ENCODE measurements around the gene AMPH. TPM values are rescaled to one million over a fixed set of nuclear protein-coding genes. Genes with fewer than 3 reads are reported as not detected.
A peak's percentile ranks its signal among the peaks of the same experiment; 100 is the strongest.
"Not testable (repeated sequence)": the region's sequence is repeated elsewhere in the genome, so short reads cannot be mapped to it uniquely, and the experiment has no call there.

The AMPH gene
- total and polyA plus RNA-seq, 9 of the 15 experiments (the other 6 are each of a cell fraction or from before 2014, with no cell fraction given) = 0.03 to 0.35 TPM; not detected in 7

DNA sequence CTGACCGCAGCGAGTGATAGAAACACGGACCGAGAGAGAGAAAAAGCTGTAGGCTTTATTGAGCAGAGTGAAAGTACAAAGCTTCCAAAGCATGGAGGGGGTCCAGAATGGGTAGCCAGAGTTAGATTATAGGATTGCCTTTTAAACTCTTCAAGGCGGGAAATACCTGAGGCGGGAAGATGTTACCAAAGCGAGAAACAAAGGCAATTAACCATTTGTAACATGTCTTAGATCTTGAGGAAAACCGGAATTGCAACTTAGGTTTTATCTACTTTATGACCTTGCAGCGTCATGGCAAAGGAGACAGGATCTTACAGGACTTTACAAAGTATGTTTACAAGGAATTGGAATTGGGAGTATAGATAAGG is 295.0 kb downstream of the AMPH start:
- ChIA-PET POLR2A (interaction anchor here (1.0 to 1.1 kb wide), 2 partner anchors 15 to 31 kb away, joined by 3 read pairs; no protein-coding TSS in a partner anchor), CTCF (ENCODE audit: low intra/inter-chr PET ratio) (interaction anchor here (1.0 to 1.6 kb wide), 3 partner anchors 25 to 230 kb away, joined by 3 to 8 read pairs (median 4); no protein-coding TSS in a partner anchor)
- intact Hi-C loops (cut with micrococcal nuclease) (loop anchor here (5.0 kb wide), 1 partner anchor 119 kb away; no protein-coding TSS in a partner anchor), in situ Hi-C loops (cut with MboI) (loop anchor here (5.0 to 10.0 kb wide), 2 partner anchors 114 to 231 kb away; no protein-coding TSS in a partner anchor)
- Histone ChIP-seq H3K4me1 (replicated peaks in 1 of 2; ENCODE audit: control insufficient read depth in 2 of 2, insufficient read depth in 2 of 2, low read length in 2 of 2) (peaks cover 20 to 42% of the 10 kb centered on the region in 2 experiments), H3K4me3 (peak overlapping the region; percentile 19), H3K9ac (ENCODE audit: insufficient read depth in 1 of 2, low read depth in 2 of 2, low read length in 2 of 2) (peak overlapping the region; percentile 65 to 83; a peak in 3 of 4 replicates), H3K27ac (ENCODE audit: extremely low read depth, low read depth, low read length) (peak overlapping the region; percentile 79), H3K4me2 (ENCODE audit: insufficient read depth, low read length) (peak overlapping the region; percentile 77), H3K79me2 (ENCODE audit: control insufficient read depth, insufficient read depth, low read length) (peaks cover 44% of the 10 kb centered on the region), H2AFZ (ENCODE audit: low read depth, low read length) (peak overlapping the region; percentile 95)
- not testable (repeated sequence) for BruUV-seq (replicated peaks); H3K9me3 ChIP-seq (replicated peaks; ENCODE audit: control insufficient read depth, insufficient read depth, low read depth, low read length); H4K20me1 ChIP-seq (replicated peaks; ENCODE audit: control insufficient read depth, insufficient read depth, low read length); ATAC-seq; H3K27me3 ChIP-seq (ENCODE audit: control insufficient read depth in 2 of 2, insufficient read depth in 2 of 2, low read length in 2 of 2); DNase-seq (ENCODE audit: extremely low read depth in 1 of 4, low spot score in 3 of 4); H3K36me3 ChIP-seq (ENCODE audit: control insufficient read depth, insufficient read depth, low read length); FAIRE-seq; H3K9me1 ChIP-seq (ENCODE audit: control insufficient read depth, insufficient read depth, low read length); TF ChIP-seq NR4A1, NR2C2 (CRISPR knock-in tag; IDR thresholded peaks at IDR 0.05)
- WGBS (ENCODE audit: insufficient coverage, low coverage, missing lambda C conversion rate) = 2% methylated on average over 9 of the region's 9 CpGs
- TF ChIP-seq NR4A1 (tag; IDR thresholded peaks at IDR 0.05) = peak; percentile 9; the same call in 1 of the 2 replicates
- TF ChIP-seq, protein P1, sequence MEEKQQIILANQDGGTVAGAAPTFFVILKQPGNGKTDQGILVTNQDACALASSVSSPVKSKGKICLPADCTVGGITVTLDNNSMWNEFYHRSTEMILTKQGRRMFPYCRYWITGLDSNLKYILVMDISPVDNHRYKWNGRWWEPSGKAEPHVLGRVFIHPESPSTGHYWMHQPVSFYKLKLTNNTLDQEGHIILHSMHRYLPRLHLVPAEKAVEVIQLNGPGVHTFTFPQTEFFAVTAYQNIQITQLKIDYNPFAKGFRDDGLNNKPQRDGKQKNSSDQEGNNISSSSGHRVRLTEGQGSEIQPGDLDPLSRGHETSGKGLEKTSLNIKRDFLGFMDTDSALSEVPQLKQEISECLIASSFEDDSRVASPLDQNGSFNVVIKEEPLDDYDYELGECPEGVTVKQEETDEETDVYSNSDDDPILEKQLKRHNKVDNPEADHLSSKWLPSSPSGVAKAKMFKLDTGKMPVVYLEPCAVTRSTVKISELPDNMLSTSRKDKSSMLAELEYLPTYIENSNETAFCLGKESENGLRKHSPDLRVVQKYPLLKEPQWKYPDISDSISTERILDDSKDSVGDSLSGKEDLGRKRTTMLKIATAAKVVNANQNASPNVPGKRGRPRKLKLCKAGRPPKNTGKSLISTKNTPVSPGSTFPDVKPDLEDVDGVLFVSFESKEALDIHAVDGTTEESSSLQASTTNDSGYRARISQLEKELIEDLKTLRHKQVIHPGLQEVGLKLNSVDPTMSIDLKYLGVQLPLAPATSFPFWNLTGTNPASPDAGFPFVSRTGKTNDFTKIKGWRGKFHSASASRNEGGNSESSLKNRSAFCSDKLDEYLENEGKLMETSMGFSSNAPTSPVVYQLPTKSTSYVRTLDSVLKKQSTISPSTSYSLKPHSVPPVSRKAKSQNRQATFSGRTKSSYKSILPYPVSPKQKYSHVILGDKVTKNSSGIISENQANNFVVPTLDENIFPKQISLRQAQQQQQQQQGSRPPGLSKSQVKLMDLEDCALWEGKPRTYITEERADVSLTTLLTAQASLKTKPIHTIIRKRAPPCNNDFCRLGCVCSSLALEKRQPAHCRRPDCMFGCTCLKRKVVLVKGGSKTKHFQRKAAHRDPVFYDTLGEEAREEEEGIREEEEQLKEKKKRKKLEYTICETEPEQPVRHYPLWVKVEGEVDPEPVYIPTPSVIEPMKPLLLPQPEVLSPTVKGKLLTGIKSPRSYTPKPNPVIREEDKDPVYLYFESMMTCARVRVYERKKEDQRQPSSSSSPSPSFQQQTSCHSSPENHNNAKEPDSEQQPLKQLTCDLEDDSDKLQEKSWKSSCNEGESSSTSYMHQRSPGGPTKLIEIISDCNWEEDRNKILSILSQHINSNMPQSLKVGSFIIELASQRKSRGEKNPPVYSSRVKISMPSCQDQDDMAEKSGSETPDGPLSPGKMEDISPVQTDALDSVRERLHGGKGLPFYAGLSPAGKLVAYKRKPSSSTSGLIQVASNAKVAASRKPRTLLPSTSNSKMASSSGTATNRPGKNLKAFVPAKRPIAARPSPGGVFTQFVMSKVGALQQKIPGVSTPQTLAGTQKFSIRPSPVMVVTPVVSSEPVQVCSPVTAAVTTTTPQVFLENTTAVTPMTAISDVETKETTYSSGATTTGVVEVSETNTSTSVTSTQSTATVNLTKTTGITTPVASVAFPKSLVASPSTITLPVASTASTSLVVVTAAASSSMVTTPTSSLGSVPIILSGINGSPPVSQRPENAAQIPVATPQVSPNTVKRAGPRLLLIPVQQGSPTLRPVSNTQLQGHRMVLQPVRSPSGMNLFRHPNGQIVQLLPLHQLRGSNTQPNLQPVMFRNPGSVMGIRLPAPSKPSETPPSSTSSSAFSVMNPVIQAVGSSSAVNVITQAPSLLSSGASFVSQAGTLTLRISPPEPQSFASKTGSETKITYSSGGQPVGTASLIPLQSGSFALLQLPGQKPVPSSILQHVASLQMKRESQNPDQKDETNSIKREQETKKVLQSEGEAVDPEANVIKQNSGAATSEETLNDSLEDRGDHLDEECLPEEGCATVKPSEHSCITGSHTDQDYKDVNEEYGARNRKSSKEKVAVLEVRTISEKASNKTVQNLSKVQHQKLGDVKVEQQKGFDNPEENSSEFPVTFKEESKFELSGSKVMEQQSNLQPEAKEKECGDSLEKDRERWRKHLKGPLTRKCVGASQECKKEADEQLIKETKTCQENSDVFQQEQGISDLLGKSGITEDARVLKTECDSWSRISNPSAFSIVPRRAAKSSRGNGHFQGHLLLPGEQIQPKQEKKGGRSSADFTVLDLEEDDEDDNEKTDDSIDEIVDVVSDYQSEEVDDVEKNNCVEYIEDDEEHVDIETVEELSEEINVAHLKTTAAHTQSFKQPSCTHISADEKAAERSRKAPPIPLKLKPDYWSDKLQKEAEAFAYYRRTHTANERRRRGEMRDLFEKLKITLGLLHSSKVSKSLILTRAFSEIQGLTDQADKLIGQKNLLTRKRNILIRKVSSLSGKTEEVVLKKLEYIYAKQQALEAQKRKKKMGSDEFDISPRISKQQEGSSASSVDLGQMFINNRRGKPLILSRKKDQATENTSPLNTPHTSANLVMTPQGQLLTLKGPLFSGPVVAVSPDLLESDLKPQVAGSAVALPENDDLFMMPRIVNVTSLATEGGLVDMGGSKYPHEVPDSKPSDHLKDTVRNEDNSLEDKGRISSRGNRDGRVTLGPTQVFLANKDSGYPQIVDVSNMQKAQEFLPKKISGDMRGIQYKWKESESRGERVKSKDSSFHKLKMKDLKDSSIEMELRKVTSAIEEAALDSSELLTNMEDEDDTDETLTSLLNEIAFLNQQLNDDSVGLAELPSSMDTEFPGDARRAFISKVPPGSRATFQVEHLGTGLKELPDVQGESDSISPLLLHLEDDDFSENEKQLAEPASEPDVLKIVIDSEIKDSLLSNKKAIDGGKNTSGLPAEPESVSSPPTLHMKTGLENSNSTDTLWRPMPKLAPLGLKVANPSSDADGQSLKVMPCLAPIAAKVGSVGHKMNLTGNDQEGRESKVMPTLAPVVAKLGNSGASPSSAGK (IDR thresholded peaks at IDR 0.05) = peak; percentile 23; the same call in 1 of the 2 replicates
- peak; percentile 62; the same call in 1 of the 2 replicates for TF ChIP-seq NR2C2 (tag; IDR thresholded peaks at IDR 0.05)
- TF ChIP-seq NFRKB (IDR thresholded peaks at IDR 0.05; ENCODE audit: low read depth) = peak; percentile 22; the same call in 1 of the 2 replicates
- peak; percentile 65; the same call in 1 of the 2 replicates for TF ChIP-seq ESRRA (IDR thresholded peaks at IDR 0.05; ENCODE audit: borderline replicate concordance, low read depth)
- TF ChIP-seq MAFG (tag; conservative IDR thresholded peaks at IDR 0.05) = 0 out of 2 replicates have a peak, but pooled peaks have one; percentile 25
- TF ChIP-seq, protein P2, sequence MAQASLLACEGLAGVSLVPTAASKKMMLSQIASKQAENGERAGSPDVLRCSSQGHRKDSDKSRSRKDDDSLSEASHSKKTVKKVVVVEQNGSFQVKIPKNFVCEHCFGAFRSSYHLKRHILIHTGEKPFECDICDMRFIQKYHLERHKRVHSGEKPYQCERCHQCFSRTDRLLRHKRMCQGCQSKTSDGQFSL (CRISPR knock-in tag; IDR thresholded peaks at IDR 0.05) = 0 out of 2 replicates have a peak, but pooled peaks have one; percentile 2
- TF ChIP-seq, protein P2 (tag; IDR thresholded peaks at IDR 0.05) = not testable (repeated sequence)

Measured in K562 (cell line).